Measurements from ENCODE around the gene PATJ.

DNA sequence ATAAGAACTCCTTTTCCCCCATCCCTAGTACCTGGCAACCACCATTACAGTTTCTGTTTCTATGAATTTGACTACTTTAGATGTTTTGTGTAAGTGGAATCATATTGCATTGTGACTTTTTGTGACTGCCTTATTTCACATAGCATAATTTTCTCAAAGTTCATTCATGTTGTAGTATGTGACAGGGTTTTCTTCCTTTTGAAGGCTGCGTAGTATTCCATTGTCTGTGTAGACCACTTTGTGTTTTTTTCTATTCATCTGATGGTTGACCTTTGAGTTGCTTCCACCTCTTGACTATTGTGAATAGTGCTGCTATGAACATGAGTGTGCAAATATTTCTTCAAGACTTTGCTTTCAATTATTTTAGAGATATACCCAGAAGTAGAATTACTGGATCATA is 226.6 kb downstream of the PATJ start:
- no peak for TF ChIP-seq POLR2AphosphoS5 (IDR thresholded peaks at IDR 0.05)
- TF ChIP-seq POLR2A (IDR thresholded peaks at IDR 0.05) = no peak
- TF ChIP-seq, protein P1, sequence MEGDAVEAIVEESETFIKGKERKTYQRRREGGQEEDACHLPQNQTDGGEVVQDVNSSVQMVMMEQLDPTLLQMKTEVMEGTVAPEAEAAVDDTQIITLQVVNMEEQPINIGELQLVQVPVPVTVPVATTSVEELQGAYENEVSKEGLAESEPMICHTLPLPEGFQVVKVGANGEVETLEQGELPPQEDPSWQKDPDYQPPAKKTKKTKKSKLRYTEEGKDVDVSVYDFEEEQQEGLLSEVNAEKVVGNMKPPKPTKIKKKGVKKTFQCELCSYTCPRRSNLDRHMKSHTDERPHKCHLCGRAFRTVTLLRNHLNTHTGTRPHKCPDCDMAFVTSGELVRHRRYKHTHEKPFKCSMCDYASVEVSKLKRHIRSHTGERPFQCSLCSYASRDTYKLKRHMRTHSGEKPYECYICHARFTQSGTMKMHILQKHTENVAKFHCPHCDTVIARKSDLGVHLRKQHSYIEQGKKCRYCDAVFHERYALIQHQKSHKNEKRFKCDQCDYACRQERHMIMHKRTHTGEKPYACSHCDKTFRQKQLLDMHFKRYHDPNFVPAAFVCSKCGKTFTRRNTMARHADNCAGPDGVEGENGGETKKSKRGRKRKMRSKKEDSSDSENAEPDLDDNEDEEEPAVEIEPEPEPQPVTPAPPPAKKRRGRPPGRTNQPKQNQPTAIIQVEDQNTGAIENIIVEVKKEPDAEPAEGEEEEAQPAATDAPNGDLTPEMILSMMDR (IDR thresholded peaks at IDR 0.05) = no peak
- TF ChIP-seq EP300 (IDR thresholded peaks at IDR 0.05; ENCODE audit: low read depth) = no peak
